Activated T-helper 1 cell treated with anti-CD3 and anti-CD28 coated beads, Interleukin-12 subunit alpha, Interleukin-12 subunit beta, Interleukin-2, Interleukin-4 antibody, amounts not matched to agents 30 ng/mL and 10 ng/mL and 1 ng/mL, durations not matched to agents 14 hours and 24 hours and 36 hours (primary cell): ENCODE results near the gene ACTR8. TPM values are rescaled to one million over a fixed set of nuclear protein-coding genes. Genes with fewer than 3 reads are reported as not detected.

ENCODE experiments used
- DNase-seq: peaks from one replicate; pipeline ENCODE4 v3.0.0; 2021; ENCODE audit warnings: low spot score
- H3K27ac Mint-ChIP-seq: one replicate; pipeline ENCODE4 v1.8.0; 2021; ENCODE audit warnings: mild to moderate bottlenecking, mixed read lengths
- H3K27me3 Mint-ChIP-seq: one replicate; pipeline ENCODE4 v1.8.0; 2022; ENCODE audit warnings: mild to moderate bottlenecking, moderate library complexity, mixed read lengths; ENCODE audit not compliant: insufficient read depth
- H3K36me3 Mint-ChIP-seq: one replicate; pipeline ENCODE4 v1.8.0; 2021; ENCODE audit warnings: low read depth, mixed read lengths
- H3K4me1 Mint-ChIP-seq: one replicate; pipeline ENCODE4 v1.8.0; 2021; ENCODE audit warnings: low read depth, mixed read lengths
- H3K4me3 Mint-ChIP-seq: one replicate; pipeline ENCODE4 v1.8.0; 2021; ENCODE audit warnings: mild to moderate bottlenecking, moderate library complexity, mixed read lengths
- H3K9me3 Mint-ChIP-seq: one replicate; pipeline ENCODE4 v1.8.0; 2021; ENCODE audit warnings: mixed read lengths
- intact Hi-C: fragments of 100-400 bp; cut with micrococcal nuclease; formaldehyde crosslinking; loops from one replicate; pipeline ENCODE4 v1.15.1; 2024
- total RNA-seq: library from RNA; stranded (reverse); gene quantifications from 2 replicates; pipeline ENCODE4 v1.2.3, GENCODE V29; 2022

ACTR8 gene
- total RNA-seq, 1 donor from 2014 or later, result 41.9 TPM

- intact Hi-C loops, result no loop called here
- no peak overlapping the region for H3K4me3 Mint-ChIP-seq
Observed at GRCh38 chr3:53841296-53841695, 40.7 kb downstream of the ACTR8 start.

GRCh38 chr3:53837331-53837730, 44.6 kb downstream of the ACTR8 start:
- H3K9me3 Mint-ChIP-seq, result no peaks in the 10 kb centered on the region
- H3K4me1 Mint-ChIP-seq, result no peaks in the 10 kb centered on the region
- no peaks in the 10 kb centered on the region for H3K36me3 Mint-ChIP-seq
- peaks cover 13% of the 10 kb centered on the region for H3K27me3 Mint-ChIP-seq
- no peak overlapping the region for H3K27ac Mint-ChIP-seq
- intact Hi-C loops, result no loop called here
- H3K4me3 Mint-ChIP-seq, result no peak overlapping the region
- no peak for DNase-seq

More at GRCh38 chr3:53841296-53841695, 40.7 kb downstream of the ACTR8 start:
- Mint-ChIP-seq H3K27me3 (peaks cover 36% of the 10 kb centered on the region), H3K36me3 (no peaks in the 10 kb centered on the region), H3K9me3 (no peaks in the 10 kb centered on the region), H3K27ac (no peak overlapping the region), H3K4me1 (no peaks in the 10 kb centered on the region)
- no peak for DNase-seq

- Mint-ChIP-seq H3K9me3 (no peaks in the 10 kb centered on the region), H3K4me1 (no peaks in the 10 kb centered on the region), H3K4me3 (no peak overlapping the region), H3K27me3 (peaks cover 9% of the 10 kb centered on the region), H3K27ac (no peak overlapping the region), H3K36me3 (no peaks in the 10 kb centered on the region)
- intact Hi-C loops, result no loop called here
- no peak for DNase-seq
Observed at GRCh38 chr3:53836084-53836872, 45.7 kb downstream of the ACTR8 start.

GRCh38 chr3:53835257-53835656, 46.7 kb downstream of the ACTR8 start:
- Mint-ChIP-seq H3K9me3 (no peaks in the 10 kb centered on the region), H3K27me3 (peaks cover 4% of the 10 kb centered on the region), H3K4me1 (no peaks in the 10 kb centered on the region), H3K4me3 (no peak overlapping the region), H3K27ac (no peak overlapping the region), H3K36me3 (no peaks in the 10 kb centered on the region)
- DNase-seq, result no peak
- intact Hi-C loops, result no loop called here

- Mint-ChIP-seq H3K27ac (no peak overlapping the region), H3K36me3 (no peaks in the 10 kb centered on the region), H3K4me1 (no peaks in the 10 kb centered on the region), H3K4me3 (no peak overlapping the region), H3K9me3 (no peaks in the 10 kb centered on the region), H3K27me3 (peaks cover 3% of the 10 kb centered on the region)
- intact Hi-C loops, result no loop called here
- no peak for DNase-seq
Observed at GRCh38 chr3:53834429-53835095, 47.4 kb downstream of the ACTR8 start.

- Mint-ChIP-seq H3K4me1 (no peaks in the 10 kb centered on the region), H3K27me3 (no peaks in the 10 kb centered on the region)
Observed at GRCh38 chr3:53833700-53834099, 48.3 kb downstream of the ACTR8 start.

GRCh38 chr3:53833053-53833645, 48.8 kb downstream of the ACTR8 start:
- Mint-ChIP-seq H3K27me3 (peaks cover 2% of the 10 kb centered on the region), H3K36me3 (no peaks in the 10 kb centered on the region), H3K9me3 (no peaks in the 10 kb centered on the region), H3K4me3 (no peak overlapping the region), H3K27ac (no peak overlapping the region), H3K4me1 (no peaks in the 10 kb centered on the region)
- DNase-seq, result no peak
- intact Hi-C loops, result no loop called here

More at GRCh38 chr3:53833700-53834099, 48.3 kb downstream of the ACTR8 start:
- Mint-ChIP-seq H3K27ac (no peak overlapping the region), H3K4me3 (no peak overlapping the region), H3K9me3 (no peaks in the 10 kb centered on the region), H3K36me3 (no peaks in the 10 kb centered on the region)
- no peak for DNase-seq
- intact Hi-C loops, result no loop called here

GRCh38 chr3:53830944-53831343, 51.0 kb downstream of the ACTR8 start:
- no peaks in the 10 kb centered on the region for H3K9me3 Mint-ChIP-seq
- H3K36me3 Mint-ChIP-seq, result no peaks in the 10 kb centered on the region
- DNase-seq, result no peak
- H3K4me3 Mint-ChIP-seq, result no peak overlapping the region
- H3K27me3 Mint-ChIP-seq, result peaks cover 9% of the 10 kb centered on the region
- H3K4me1 Mint-ChIP-seq, result no peaks in the 10 kb centered on the region
- intact Hi-C loops, result no loop called here
- no peak overlapping the region for H3K27ac Mint-ChIP-seq

GRCh38 chr3:53829605-53830004, 52.3 kb downstream of the ACTR8 start:
- no peaks in the 10 kb centered on the region for H3K4me1 Mint-ChIP-seq
- H3K36me3 Mint-ChIP-seq, result no peaks in the 10 kb centered on the region
- H3K27me3 Mint-ChIP-seq, result peaks cover 16% of the 10 kb centered on the region
- no peak for DNase-seq
- no peaks in the 10 kb centered on the region for H3K9me3 Mint-ChIP-seq
- H3K4me3 Mint-ChIP-seq, result no peak overlapping the region
- intact Hi-C loops, result no loop called here
- H3K27ac Mint-ChIP-seq, result no peak overlapping the region

- no peaks in the 10 kb centered on the region for H3K9me3 Mint-ChIP-seq
- no peak overlapping the region for H3K27ac Mint-ChIP-seq
- no peaks in the 10 kb centered on the region for H3K4me1 Mint-ChIP-seq
- intact Hi-C loops, result no loop called here
- peaks cover 16% of the 10 kb centered on the region for H3K27me3 Mint-ChIP-seq
- no peak overlapping the region for H3K4me3 Mint-ChIP-seq
- no peak for DNase-seq
- no peaks in the 10 kb centered on the region for H3K36me3 Mint-ChIP-seq
Observed at GRCh38 chr3:53828581-53828980, 53.4 kb downstream of the ACTR8 start.

- Mint-ChIP-seq H3K9me3 (no peaks in the 10 kb centered on the region), H3K27me3 (peaks cover 16% of the 10 kb centered on the region), H3K27ac (no peak overlapping the region), H3K4me3 (no peak overlapping the region), H3K4me1 (no peaks in the 10 kb centered on the region), H3K36me3 (no peaks in the 10 kb centered on the region)
- no peak for DNase-seq
- intact Hi-C loops, result no loop called here
Observed at GRCh38 chr3:53826048-53826447, 55.9 kb downstream of the ACTR8 start.

GRCh38 chr3:53824795-53825194, 57.2 kb downstream of the ACTR8 start:
- no peak for DNase-seq
- Mint-ChIP-seq H3K27ac (no peak overlapping the region), H3K4me3 (no peak overlapping the region), H3K36me3 (no peaks in the 10 kb centered on the region), H3K27me3 (peaks cover 16% of the 10 kb centered on the region), H3K9me3 (no peaks in the 10 kb centered on the region), H3K4me1 (no peaks in the 10 kb centered on the region)
- intact Hi-C loops, result no loop called here

- intact Hi-C loops, result no loop called here
- Mint-ChIP-seq H3K4me3 (no peak overlapping the region), H3K9me3 (no peaks in the 10 kb centered on the region), H3K27ac (no peak overlapping the region), H3K27me3 (peaks cover 16% of the 10 kb centered on the region), H3K36me3 (no peaks in the 10 kb centered on the region), H3K4me1 (no peaks in the 10 kb centered on the region)
- DNase-seq, result no peak
Observed at GRCh38 chr3:53823956-53824657, 57.8 kb downstream of the ACTR8 start.
